ENCODE data around the gene MIA2.

GRCh38 chr14:39422243-39422642 is 188.5 kb downstream of the MIA2 start:
- TF ChIP-seq POLR2A (IDR thresholded peaks at IDR 0.05) = no peak
- TF ChIP-seq, protein P1, sequence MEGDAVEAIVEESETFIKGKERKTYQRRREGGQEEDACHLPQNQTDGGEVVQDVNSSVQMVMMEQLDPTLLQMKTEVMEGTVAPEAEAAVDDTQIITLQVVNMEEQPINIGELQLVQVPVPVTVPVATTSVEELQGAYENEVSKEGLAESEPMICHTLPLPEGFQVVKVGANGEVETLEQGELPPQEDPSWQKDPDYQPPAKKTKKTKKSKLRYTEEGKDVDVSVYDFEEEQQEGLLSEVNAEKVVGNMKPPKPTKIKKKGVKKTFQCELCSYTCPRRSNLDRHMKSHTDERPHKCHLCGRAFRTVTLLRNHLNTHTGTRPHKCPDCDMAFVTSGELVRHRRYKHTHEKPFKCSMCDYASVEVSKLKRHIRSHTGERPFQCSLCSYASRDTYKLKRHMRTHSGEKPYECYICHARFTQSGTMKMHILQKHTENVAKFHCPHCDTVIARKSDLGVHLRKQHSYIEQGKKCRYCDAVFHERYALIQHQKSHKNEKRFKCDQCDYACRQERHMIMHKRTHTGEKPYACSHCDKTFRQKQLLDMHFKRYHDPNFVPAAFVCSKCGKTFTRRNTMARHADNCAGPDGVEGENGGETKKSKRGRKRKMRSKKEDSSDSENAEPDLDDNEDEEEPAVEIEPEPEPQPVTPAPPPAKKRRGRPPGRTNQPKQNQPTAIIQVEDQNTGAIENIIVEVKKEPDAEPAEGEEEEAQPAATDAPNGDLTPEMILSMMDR (IDR thresholded peaks at IDR 0.05) = no peak
- no peak for TF ChIP-seq EP300 (IDR thresholded peaks at IDR 0.05; ENCODE audit: low read depth)

Data from transverse colon (tissue), 3 donors.